DMS53 treated with DMSO at 0.1 percent for 48 hours (cell line): Measurements from ENCODE around the gene ARID1A.
A peak's percentile ranks its signal among the peaks of the same experiment; 100 is the strongest.
"Not testable (repeated sequence)": the region's sequence is repeated elsewhere in the genome, so short reads cannot be mapped to it uniquely, and the experiment has no call there.

Experiments used
- DNase-seq: peaks from one replicate; lab custom pipeline; 2025; ENCODE audit not compliant: unreplicated experiment; lab: John Stamatoyannopoulos, UW

The ARID1A gene

DNA sequence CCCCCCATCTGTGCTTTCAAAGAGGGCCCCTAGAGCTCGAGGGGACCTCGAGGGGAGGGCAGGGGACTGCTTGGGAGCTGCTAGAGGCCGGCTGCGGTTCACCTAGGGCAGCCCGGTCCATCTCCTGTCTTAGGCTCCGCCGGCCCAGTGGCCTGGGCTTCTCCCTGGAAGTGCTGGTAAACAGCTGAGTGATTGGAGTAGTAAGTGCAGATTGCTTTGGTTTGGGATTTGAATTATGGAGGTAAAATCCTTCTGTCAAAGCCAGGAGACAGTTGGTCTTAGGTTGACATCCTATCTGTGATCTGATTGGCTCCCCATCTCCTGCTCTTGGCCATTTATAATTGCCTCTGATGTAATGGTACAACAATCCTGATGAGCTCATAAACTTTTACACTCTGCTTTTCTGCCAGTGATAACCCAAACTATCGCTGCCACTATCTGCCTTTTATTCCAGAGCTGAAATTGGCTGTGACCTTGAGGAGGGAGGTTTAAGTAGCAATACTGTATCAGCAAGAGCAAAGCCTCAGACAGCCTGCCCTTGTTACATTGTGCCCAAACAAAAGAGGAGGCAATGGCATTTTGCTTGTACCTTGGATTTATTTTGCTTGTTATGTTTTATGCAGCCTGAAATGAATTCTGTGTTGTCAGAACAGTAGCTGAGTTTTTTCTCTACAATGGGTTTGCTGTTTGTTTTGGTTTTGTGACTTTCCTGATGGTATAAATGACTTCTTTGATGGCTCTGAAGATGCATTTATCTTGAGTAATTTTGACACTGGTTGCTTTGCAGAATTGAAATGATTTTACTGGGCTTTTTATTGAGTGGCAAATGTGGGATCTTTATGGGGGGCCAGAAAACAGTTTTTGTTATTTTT, 2.4 kb downstream of the ARID1A start:
- DNase-seq, result peak; percentile 76

DNA sequence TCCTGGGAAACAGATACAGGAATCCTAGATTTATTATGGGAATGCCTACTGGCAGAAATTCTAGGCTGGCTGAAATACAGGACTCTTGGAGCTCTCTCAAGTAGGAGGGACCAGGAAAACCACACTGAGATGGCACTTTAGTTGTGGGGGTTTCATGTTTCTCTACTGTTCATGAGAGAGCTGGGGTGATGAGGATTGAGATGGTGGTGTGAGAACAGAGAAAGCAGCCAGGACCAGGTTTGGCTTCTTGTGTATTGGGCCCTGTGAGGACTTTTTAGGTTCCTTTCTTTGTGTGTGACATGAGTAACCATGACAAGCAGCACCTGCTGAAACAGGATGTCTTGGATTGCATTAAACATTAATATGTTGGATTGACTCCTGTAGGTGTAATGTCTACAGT, 4.9 kb downstream of the ARID1A start:
- no peak for DNase-seq

GRCh38 chr1:26701266-26701994, 5.6 kb downstream of the ARID1A start:
- no peak for DNase-seq

DNA sequence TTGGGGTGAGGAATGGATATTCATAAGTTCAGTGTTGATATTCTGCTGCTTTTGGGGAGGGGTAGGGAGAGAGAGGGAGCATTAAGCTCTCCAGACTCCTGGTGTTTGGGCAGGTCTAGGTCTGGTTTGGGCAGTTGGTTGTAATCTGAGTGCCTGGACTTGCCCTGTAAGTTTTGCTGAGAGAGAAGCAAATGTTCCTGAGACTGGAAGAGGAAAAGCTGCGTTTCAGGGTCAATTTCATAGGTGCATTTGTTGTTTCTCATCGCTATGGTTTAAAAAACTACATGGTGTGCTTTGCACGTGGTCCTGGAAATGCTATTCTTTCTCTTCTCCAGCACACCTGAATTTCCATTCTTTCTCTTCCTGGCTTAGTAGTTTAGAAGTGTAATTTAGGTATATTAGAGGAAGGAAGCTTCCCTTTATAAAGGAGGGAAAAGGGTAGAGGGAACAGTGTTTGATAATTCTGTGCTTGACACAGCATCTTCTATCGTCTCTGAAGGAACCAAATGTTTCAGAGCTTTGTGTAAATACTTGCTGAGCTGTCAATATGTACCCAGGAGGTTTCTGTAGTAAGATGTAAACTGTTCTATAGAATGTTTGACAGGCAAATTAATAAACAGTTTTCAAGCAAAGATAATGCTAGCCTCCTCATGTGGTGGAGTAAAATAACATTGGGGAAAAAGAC, 6.3 kb downstream of the ARID1A start:
- no peak for DNase-seq

DNA sequence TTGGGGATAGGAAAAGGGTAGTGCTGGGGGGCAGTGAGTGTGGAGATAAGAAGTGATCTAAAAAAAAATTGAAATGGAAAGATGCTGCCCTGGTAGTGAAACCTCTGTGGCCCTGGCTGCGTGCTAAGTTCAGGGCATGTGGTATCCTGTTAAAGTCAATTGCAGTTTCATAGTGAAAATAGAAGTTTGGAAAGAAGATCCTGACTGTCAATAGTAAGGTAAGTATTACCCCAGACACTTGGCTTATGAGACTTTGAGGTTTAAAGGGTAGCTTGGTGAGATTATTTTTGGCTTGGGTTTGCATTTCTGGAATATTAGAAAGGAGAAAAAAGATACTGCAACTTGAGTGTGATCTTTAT, 6.8 kb downstream of the ARID1A start:
- no peak for DNase-seq

DNA sequence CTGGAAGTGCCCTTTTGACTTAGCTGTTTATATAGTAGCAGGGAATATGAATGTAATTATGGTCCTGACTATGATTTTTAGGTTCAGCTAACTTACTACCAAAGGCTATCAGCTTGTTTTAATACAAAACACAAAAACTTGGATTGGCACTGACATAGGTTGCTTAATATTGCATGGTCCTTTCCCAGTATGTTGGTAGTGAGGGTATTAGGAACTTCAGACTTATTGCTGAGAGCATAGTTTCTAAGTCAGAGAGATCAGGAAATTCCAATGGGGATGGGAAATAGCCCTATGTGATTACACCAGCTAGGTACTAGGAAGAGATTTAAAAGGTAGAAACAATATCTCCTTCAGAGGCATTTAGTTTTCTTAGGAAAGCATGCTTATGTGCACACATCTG, 7.7 kb downstream of the ARID1A start:
- no peak for DNase-seq

DNA sequence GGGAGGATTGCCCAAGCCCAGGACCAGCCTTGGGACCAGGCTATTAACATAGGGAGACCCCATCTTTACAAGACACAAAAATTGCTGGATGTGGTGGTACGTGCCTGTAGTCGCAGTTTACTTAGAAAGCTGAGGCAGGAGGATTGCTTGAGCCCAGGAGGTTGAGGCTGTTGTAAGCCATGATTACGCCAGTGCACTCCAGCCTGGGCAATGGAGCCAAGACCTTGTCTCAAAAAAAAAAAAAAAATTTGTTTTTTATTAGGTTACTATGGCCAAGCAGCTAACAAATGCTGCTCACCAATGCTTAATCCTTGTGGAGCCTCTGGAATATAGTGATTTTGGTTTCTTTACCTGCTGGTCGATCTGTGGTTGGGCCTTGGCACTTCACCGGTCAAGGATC, 8.8 kb downstream of the ARID1A start:
- DNase-seq, result no peak

- not testable (repeated sequence) for DNase-seq
Observed at GRCh38 chr1:26705227-26705626, 9.4 kb downstream of the ARID1A start.

DNA sequence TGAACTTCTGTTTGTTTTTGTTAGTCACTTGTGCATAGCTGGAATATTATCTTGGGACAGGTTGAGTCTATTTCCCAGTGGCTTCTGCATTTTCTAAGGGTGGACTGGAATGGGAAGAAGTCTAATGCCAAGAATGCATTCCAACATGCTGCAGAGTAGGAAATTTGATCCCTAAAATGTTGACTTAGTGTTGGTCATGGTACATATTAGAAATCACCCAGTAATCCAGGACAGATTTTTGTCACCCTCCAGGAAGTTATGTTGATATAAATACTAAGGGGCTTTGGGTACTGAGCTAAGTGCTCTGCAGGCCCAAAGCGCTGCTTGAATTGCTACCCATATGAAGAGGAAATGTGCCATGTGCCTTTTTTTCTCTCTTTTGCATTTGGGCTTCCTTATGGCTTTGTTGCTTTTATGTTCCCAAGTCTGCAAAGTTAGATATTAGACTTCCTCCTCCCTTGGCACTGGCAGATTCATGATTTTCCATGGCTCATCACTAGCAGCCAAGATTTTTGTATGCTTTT, 10.0 kb downstream of the ARID1A start:
- DNase-seq, result peak; percentile 79

- no peak for DNase-seq
Observed at GRCh38 chr1:26706315-26706714, 10.5 kb downstream of the ARID1A start.

GRCh38 chr1:26710811-26711210, 15.0 kb downstream of the ARID1A start:
- no peak for DNase-seq

- no peak for DNase-seq
Observed at GRCh38 chr1:26711777-26712176, 16.0 kb downstream of the ARID1A start.

DNA sequence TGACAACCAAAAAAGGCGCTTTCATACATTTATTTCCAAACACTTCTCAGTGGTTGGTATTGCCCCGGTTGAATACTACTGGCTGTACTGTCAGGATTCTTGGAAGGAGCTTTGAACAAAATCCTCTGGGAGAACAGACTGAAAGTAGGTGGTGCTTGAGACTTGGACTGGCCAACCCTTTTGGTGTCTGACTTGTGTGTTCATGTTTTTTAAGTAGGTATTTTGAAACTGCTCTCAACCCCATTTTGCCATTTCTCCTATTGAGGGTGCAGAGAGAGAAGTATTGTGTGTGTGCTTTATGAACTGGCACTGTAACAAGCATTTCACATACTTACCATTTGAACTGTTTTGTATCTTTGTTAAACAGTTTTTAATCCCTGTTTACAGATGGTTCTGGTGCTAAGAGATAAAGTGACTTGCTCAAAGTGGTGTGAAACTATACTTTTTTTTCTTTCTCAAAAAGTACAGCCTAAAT, 21.2 kb downstream of the ARID1A start:
- no peak for DNase-seq

DNA sequence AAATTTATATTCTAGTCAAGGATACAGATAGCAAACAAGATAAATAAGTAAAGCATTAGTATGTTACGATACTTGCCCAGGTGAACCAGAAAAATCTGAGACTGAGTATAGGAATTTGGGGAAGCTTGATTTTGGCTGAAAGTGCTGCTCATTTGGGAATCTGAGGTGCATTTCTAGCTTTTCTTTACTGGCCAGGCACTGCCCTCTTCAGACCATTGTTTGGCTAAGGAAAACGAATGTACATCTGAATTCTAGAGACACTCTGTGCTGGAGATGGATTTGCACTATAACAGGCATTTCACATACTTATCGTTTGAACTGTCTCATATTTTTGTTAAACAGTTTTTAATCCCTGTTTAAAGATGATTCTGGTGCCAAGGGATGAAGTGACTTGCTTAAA, 23.4 kb downstream of the ARID1A start:
- DNase-seq, result no peak

DNA sequence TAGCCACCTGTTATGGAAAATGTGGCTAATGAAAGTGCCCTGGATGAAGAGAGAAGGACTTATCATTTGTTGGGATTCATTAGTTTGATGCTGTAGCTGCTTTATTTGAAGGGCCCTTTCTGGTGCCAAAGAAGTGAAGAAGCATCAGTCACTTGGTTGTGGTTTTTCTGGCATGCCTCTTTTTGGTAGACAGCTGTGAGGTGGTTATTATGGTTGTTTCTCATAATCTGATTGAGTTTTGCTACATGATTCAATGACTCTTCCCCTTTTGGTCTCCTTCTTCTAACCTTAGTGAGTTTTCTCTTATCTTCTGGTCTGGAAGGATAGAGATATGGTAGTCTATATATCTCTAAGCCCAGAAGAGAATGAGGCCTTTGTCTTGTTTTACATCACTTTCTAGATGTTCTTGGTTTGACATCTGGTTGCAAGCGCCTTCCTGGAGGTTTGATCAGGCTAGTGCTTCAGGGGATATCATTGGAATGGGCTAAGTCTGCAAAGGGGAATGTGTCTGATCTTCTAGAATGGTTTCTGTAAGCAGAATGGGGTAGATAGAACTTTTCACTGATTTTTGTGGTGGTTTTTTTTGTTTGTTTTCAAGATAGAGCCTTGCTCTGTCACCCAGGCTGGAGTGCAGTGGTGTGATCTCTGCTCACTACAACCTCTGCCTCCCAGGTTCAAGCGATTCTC, 26.0 kb downstream of the ARID1A start:
- DNase-seq, result no peak

DNA sequence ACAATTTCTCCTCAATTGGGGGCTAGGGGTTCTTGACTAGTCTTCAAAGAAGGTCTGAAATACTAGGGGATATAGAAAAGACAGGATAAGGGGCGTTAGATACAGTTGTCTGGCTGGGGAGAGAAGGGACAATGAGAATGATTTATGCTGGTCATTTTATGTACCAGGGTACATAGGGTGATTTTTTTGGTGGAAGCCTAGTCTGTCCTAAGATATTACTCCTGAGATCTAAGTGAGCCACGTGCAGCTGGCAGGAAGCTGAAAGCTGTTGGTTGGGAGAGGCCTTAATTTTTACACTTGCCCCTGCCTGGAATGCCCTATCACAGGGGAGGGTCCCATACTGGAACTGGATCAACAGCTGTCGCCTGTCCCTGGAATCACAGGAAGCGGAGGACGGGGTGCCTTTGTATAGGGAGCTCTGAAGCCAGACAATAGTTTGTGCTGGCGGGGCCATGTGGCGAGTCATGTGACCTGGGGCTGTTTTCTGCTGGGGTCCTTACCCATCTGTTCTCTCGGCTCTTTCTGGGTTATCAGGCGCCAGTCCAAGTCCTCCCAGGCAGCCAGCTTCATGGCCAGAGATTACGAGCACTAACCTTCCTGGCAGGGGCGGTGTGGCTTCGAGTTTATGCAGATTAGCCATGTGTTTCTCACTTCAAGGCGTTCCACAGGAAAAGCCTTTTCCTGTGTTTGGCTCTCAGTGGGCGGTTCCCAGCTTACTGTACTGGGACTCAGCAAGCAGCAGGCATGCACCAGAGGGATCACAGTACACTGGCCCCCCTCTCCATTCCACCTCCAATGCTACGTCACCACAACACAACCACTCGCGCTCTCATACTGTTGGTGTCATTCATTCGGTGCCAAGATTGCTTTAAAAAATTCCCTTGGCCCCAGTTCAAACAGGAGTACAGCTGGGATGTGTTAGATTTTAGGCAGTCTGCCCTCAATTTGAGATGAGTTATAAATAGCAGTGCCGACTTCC, 27.5 kb downstream of the ARID1A start:
- DNase-seq, result no peak

GRCh38 chr1:26724118-26724517, 28.3 kb downstream of the ARID1A start:
- no peak for DNase-seq

DNA sequence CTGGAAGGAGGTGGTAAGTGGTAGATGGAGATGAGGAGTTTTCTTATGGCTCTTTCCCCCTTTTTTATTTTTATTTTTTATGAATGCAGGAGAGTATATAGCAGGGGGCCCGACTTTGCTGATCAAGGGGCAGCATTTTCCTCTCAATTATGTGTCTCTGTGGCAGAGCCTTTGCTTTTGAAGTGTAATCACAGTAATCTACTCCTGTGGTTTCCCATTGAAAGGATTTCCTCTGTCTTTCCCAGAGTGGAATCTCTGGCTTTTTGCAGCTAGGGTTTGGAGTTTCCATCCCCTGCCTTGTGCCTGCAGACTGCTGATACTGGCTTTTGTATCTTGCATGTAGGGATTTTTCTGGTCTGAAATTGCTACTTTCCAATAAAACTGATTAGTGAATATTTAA, 29.1 kb downstream of the ARID1A start:
- DNase-seq, result no peak

DNA sequence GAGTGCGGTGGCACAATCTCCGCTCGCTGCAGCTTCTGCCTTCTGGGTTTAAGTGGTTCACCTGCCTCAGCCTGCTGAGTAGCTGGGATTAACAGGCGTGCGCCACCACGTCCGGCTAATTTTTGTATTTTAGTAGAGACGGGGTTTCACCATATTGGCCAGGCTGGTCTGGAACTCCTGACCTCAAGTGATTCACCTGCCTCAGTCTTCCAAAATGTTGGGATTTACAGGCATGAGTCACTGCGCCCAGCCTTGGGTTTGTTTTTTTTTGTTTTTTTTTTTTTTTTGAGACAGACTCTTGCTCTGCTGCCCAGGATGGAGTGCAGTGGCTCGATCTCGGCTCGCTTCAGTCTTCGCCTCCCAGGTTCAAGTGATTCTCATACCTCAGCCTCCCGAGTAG, 30.1 kb downstream of the ARID1A start:
- DNase-seq, result not testable (repeated sequence)

DNA sequence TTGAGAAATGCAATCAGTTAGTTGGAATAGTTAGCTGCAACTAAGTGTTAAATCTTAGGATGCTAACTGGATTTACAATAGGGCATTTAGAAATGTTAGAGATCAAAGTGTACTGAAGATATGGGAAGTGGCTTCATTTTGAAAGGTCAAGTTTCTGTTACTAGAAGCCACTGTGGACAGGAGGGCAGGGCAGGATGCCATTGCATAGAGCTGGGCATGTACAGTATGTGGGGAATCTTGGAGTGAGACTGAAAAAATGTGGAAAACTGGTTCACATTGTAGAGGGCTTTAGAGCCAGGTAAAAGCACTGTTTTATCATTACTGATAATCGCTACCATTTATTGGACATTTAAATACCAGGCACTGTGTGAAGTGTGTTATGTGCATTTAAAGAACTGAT, 31.0 kb downstream of the ARID1A start:
- no peak for DNase-seq
